K562 (cell line): ENCODE data around the gene ADAM8. TPM values are rescaled to one million over a fixed set of nuclear protein-coding genes. Genes with fewer than 3 reads are reported as not detected.

Experiments used
- ATF7 ChIP-seq: fragments of 450-650 bp; IDR thresholded peaks from 2 replicates; pipeline ENCODE4 v1.7.1; 2014; ENCODE audit warnings: mild to moderate bottlenecking, moderate library complexity
- FOSL1 ChIP-seq: fragments of 200-800 bp; sonication (Bioruptor generic); conservative IDR thresholded peaks from 2 replicates; pipeline ENCODE4 v1.6.1; 2016; ENCODE audit warnings: missing genetic modification characterization, missing compliant biosample characterization
- HDAC3 ChIP-seq: fragments of 450-650 bp; IDR thresholded peaks from 2 replicates; pipeline ENCODE4 v1.6.1; 2018; ENCODE audit warnings: borderline replicate concordance, mild to moderate bottlenecking, moderate library complexity; ENCODE audit not compliant: partially characterized antibody
- JUN ChIP-seq, 2 experiments: sonication (generic) in 1 of 2; formaldehyde crosslinking in 1 of 2; IDR thresholded peaks; 2 replicates each; pipeline versions ENCODE4 v1.6.1 to v1.8.0; 2012 to 2022; ENCODE audit warnings: borderline replicate concordance in 2 of 2, mild to moderate bottlenecking in 2 of 2, improper control_type of control experiment in 1 of 2, low read depth in 1 of 2, low read length in 1 of 2, missing genetic modification reagents in 1 of 2
- MIER1 ChIP-seq: fragments of 450-650 bp; IDR thresholded peaks from 2 replicates; pipeline ENCODE4 v1.6.1; 2016; ENCODE audit warnings: antibody characterized with exemption, mild to moderate bottlenecking, low read depth
- MTF1 ChIP-seq: fragments of 250-450 bp; sonication (Bioruptor Pico); IDR thresholded peaks from 2 replicates; pipeline ENCODE4 v1.9.0; 2021; ENCODE audit warnings: moderate library complexity, mild to moderate bottlenecking, inconsistent platforms, borderline replicate concordance
- MYNN ChIP-seq, 2 experiments: sonication (generic); formaldehyde crosslinking in 1 of 2; IDR thresholded peaks; 2 replicates each; pipeline versions ENCODE4 v1.5.0 to v1.6.1; 2016 to 2020; ENCODE audit warnings: antibody characterized with exemption in 1 of 2, missing genetic modification reagents in 1 of 2
- NCOR1 ChIP-seq: fragments of 450-650 bp; IDR thresholded peaks from 2 replicates; pipeline ENCODE4 v1.6.1; 2016; ENCODE audit warnings: mild to moderate bottlenecking, moderate library complexity
- NFATC3 ChIP-seq: fragments of 450-650 bp; IDR thresholded peaks from 2 replicates; pipeline ENCODE4 v1.6.1; 2017; ENCODE audit warnings: mild to moderate bottlenecking
- NFIC ChIP-seq: fragments of 450-650 bp; IDR thresholded peaks from 2 replicates; pipeline ENCODE4 v1.6.1; 2017; ENCODE audit warnings: mild to moderate bottlenecking, inconsistent platforms
- PRPF4 ChIP-seq: fragments of 200-400 bp; formaldehyde crosslinking; IDR thresholded peaks from one replicate; pipeline ENCODE4 v1.6.1; 2017; ENCODE audit warnings: low read length, low read depth, mild to moderate bottlenecking; ENCODE audit not compliant: insufficient read depth, poor library complexity, severe bottlenecking
- RBM15 ChIP-seq: fragments of 200-400 bp; formaldehyde crosslinking; IDR thresholded peaks from 2 replicates; pipeline ENCODE4 v1.6.1; 2018; ENCODE audit warnings: mild to moderate bottlenecking, low read length, moderate library complexity; ENCODE audit not compliant: insufficient read depth
- SRSF9 ChIP-seq: fragments of 200-400 bp; formaldehyde crosslinking; IDR thresholded peaks from 2 replicates; pipeline ENCODE4 v1.6.1; 2017; ENCODE audit warnings: low read depth, low read length, borderline replicate concordance
- XRCC3 ChIP-seq: fragments of 450-650 bp; IDR thresholded peaks from 2 replicates; pipeline ENCODE4 v1.6.1; 2017; ENCODE audit warnings: mild to moderate bottlenecking, moderate library complexity
- ZNF282 ChIP-seq: sonication (generic); formaldehyde crosslinking; IDR thresholded peaks from 2 replicates; pipeline ENCODE4 v1.8.1; 2023; ENCODE audit warnings: missing genetic modification reagents
- polyA plus RNA-seq, 8 experiments: library from polyadenylated mRNA; depleted of rRNA in 4 of 8; stranded (reverse) in 5 of 8; unstranded in 3 of 8; fragments of >200 nt; fragmentation: Nextera tagmentation in 2 of 8; fragmentation: Illumina TruSeq in 1 of 8; extraction: Ambion mirVana in 2 of 8; extraction: Trizol in 1 of 8; gene quantifications; 2 replicates each; pipeline versions ENCODE4 v1.2.1 to v1.2.3, GENCODE V29; 2011 to 2014; ENCODE audit warnings: inconsistent platforms in 1 of 8, missing spikeins in 1 of 8
- total RNA-seq, 7 experiments: library from RNA; depleted of rRNA in 6 of 7; stranded (reverse); fragments of >200 nt in 6 of 7; fragmentation: Illumina TruSeq in 2 of 7; extraction: Trizol in 2 of 7; gene quantifications; 2 replicates each; pipeline versions ENCODE4 v1.2.1 to v1.2.3, GENCODE V29; 2011 to 2021; ENCODE audit warnings: low replicate concordance in 1 of 7
- TF ChIP-seq, protein P1 (sequence below), 2 experiments: fragments of 450-650 bp; conservative IDR thresholded peaks; 2 replicates each; pipeline ENCODE4 v1.6.1; 2017; ENCODE audit warnings: mild to moderate bottlenecking in 2 of 2, moderate library complexity in 2 of 2
- TF ChIP-seq, protein P2 (sequence below): sonication (generic); formaldehyde crosslinking; IDR thresholded peaks from 2 replicates; pipeline ENCODE4 v1.8.1; 2022; ENCODE audit warnings: missing genetic modification reagents
- TF ChIP-seq, protein P3 (sequence below): sonication (generic); formaldehyde crosslinking; IDR thresholded peaks from 2 replicates; pipeline ENCODE4 v1.8.1; 2023; ENCODE audit warnings: mild to moderate bottlenecking, missing genetic modification reagents
- TF ChIP-seq, protein P4 (sequence below): fragments of 250-450 bp; sonication (Bioruptor Pico); IDR thresholded peaks from 2 replicates; pipeline ENCODE4 v1.4.0; 2020
- TF ChIP-seq, protein P5 (sequence below): fragments of 450-650 bp; formaldehyde crosslinking; IDR thresholded peaks from 2 replicates; pipeline ENCODE4 v1.4.0; 2020; ENCODE audit warnings: mild to moderate bottlenecking

ADAM8 gene
- total and polyA plus RNA-seq, 9 of the 15 experiments (the other 6 are each of a cell fraction or from before 2014, with no cell fraction given), result 0.07 to 7.0 (median 1.1) TPM

DNA sequence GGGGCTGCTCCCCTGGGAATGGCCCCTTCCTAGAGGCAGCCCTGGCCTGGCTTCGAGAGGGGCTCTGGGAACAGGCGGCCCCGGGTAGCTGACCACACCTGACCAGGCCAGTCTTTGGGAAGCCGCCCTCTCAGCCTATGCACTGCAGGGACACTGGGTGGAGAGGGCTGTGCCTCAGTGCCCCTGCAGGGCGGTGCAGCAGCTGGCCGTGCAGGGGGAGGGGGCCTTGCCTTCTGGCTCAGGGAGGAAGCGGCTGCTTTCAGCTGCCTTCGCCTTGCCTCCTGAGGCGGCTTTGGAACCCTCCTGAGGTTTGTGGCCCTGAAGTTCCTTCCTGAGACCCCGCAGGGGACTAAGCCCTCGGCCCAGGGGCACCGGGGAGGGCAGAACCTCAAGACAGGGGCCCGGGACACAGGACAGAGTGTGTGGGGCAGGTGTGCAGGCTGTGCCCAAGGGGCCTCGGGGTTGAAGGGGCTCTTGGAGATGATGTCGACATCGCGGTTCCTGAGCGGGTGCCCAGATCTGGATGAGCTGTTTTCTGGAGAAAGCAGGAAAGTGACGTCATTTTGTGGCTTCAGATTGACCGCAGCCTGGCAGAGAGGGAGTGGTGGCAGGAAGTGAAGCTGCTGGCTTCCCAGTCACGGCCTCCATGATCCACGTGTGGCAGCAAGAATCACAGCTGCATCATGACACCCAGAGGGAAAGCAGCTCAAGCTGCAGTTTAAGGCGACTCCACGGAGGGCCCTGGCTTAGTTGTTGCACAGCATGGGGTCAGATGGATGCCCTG lies 17.7 kb downstream of the ADAM8 start (continued):
- TF ChIP-seq MYNN (IDR thresholded peaks at IDR 0.05) (no peak), MYNN (CRISPR knock-in tag; IDR thresholded peaks at IDR 0.05) (no peak), NFIC (no peak), PRPF4 (no peak), ZNF282 (CRISPR knock-in tag) (no peak), SRSF9 (no peak), NCOR1 (no peak), XRCC3 (no peak), FOSL1 (tag) (peak; percentile 64; the same call in 1 of the 2 replicates), ATF7 (peak; percentile 96), RBM15 (no peak), MTF1 (no peak), HDAC3 (no peak), JUN (IDR thresholded peaks at IDR 0.05; ENCODE audit: borderline replicate concordance, low read depth, low read length) (peak; percentile 63), JUN (CRISPR knock-in tag; IDR thresholded peaks at IDR 0.05; ENCODE audit: borderline replicate concordance) (no peak), MIER1 (no peak), NFATC3 (no peak)
- TF ChIP-seq, protein P1, sequence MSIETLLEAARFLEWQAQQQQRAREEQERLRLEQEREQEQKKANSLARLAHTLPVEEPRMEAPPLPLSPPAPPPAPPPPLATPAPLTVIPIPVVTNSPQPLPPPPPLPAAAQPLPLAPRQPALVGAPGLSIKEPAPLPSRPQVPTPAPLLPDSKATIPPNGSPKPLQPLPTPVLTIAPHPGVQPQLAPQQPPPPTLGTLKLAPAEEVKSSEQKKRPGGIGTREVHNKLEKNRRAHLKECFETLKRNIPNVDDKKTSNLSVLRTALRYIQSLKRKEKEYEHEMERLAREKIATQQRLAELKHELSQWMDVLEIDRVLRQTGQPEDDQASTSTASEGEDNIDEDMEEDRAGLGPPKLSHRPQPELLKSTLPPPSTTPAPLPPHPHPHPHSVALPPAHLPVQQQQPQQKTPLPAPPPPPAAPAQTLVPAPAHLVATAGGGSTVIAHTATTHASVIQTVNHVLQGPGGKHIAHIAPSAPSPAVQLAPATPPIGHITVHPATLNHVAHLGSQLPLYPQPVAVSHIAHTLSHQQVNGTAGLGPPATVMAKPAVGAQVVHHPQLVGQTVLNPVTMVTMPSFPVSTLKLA (conservative IDR thresholded peaks at IDR 0.05), result peak in 1 of 2 experiments; percentile 38; a peak in 1 of 4 replicates
- TF ChIP-seq, protein P2, sequence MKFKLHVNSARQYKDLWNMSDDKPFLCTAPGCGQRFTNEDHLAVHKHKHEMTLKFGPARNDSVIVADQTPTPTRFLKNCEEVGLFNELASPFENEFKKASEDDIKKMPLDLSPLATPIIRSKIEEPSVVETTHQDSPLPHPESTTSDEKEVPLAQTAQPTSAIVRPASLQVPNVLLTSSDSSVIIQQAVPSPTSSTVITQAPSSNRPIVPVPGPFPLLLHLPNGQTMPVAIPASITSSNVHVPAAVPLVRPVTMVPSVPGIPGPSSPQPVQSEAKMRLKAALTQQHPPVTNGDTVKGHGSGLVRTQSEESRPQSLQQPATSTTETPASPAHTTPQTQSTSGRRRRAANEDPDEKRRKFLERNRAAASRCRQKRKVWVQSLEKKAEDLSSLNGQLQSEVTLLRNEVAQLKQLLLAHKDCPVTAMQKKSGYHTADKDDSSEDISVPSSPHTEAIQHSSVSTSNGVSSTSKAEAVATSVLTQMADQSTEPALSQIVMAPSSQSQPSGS (CRISPR knock-in tag), result no peak
- TF ChIP-seq, protein P3, sequence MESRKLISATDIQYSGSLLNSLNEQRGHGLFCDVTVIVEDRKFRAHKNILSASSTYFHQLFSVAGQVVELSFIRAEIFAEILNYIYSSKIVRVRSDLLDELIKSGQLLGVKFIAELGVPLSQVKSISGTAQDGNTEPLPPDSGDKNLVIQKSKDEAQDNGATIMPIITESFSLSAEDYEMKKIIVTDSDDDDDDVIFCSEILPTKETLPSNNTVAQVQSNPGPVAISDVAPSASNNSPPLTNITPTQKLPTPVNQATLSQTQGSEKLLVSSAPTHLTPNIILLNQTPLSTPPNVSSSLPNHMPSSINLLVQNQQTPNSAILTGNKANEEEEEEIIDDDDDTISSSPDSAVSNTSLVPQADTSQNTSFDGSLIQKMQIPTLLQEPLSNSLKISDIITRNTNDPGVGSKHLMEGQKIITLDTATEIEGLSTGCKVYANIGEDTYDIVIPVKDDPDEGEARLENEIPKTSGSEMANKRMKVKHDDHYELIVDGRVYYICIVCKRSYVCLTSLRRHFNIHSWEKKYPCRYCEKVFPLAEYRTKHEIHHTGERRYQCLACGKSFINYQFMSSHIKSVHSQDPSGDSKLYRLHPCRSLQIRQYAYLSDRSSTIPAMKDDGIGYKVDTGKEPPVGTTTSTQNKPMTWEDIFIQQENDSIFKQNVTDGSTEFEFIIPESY, result 0 out of 2 replicates have a peak, but pooled peaks have one; percentile 26
- TF ChIP-seq, protein P4, sequence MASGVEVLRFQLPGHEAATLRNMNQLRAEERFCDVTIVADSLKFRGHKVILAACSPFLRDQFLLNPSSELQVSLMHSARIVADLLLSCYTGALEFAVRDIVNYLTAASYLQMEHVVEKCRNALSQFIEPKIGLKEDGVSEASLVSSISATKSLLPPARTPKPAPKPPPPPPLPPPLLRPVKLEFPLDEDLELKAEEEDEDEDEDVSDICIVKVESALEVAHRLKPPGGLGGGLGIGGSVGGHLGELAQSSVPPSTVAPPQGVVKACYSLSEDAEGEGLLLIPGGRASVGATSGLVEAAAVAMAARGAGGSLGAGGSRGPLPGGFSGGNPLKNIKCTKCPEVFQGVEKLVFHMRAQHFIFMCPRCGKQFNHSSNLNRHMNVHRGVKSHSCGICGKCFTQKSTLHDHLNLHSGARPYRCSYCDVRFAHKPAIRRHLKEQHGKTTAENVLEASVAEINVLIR, result 0 out of 2 replicates have a peak, but pooled peaks have one; percentile 43
- TF ChIP-seq, protein P5, sequence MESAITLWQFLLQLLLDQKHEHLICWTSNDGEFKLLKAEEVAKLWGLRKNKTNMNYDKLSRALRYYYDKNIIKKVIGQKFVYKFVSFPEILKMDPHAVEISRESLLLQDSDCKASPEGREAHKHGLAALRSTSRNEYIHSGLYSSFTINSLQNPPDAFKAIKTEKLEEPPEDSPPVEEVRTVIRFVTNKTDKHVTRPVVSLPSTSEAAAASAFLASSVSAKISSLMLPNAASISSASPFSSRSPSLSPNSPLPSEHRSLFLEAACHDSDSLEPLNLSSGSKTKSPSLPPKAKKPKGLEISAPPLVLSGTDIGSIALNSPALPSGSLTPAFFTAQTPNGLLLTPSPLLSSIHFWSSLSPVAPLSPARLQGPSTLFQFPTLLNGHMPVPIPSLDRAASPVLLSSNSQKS, result no peak
